SK-N-SH (cell line): ENCODE results near the gene RNF126. TPM values are rescaled to one million over a fixed set of nuclear protein-coding genes. Genes with fewer than 3 reads are reported as not detected.

Experiments used
- CTCF ChIA-PET: fragments of 300-600, 350-600 bp; formaldehyde crosslinking; extraction: SDS; loops from one replicate; lab custom pipeline; 2021; lab: Yijun Ruan, JAX
- POLR2A ChIA-PET: fragments of 350-600 bp; sonication (Branson Sonifier 250); formaldehyde crosslinking; extraction: SDS; loops from one replicate; lab custom pipeline; 2020; ENCODE audit warnings: antibody characterized with exemption, inconsistent platforms; lab: Yijun Ruan, JAX
- DNase-seq: peaks from one replicate; pipeline ENCODE4 v3.0.0; 2012
- H2AFZ ChIP-seq: fragments of 200-600 bp; sonication (generic); 2 replicates; pipeline ENCODE4 v1.8.1; 2016; ENCODE audit warnings: antibody characterized with exemption, mild to moderate bottlenecking, low read depth
- H3F3A ChIP-seq: fragments of 200-600 bp; sonication (generic); replicated peaks from 2 replicates; pipeline ENCODE3; 2016; ENCODE audit warnings: antibody characterized with exemption, mild to moderate bottlenecking; ENCODE audit not compliant: insufficient read depth
- H3K27ac ChIP-seq, 2 experiments: fragments of 200-500 bp in 1 of 2; fragments of 200-600 bp in 1 of 2; sonication (Bioruptor generic) in 1 of 2; sonication (generic), shearing (Covaris generic) in 1 of 2; 2 replicates each; pipeline versions ENCODE4 v1.5.1 to v1.6.1; 2014 to 2016; ENCODE audit warnings: low read depth in 2 of 2, inconsistent platforms in 1 of 2, low read length in 1 of 2, mild to moderate bottlenecking in 1 of 2, mixed read lengths in 1 of 2
- H3K27me3 ChIP-seq: fragments of 200-600 bp; sonication (generic), shearing (Covaris generic); 2 replicates; pipeline ENCODE4 v1.6.1; 2016; ENCODE audit warnings: mixed run types; ENCODE audit not compliant: insufficient read depth
- H3K36me3 ChIP-seq, 2 experiments: fragments of 200-500 bp in 1 of 2; fragments of 200-600 bp in 1 of 2; sonication (Bioruptor generic) in 1 of 2; sonication (generic) in 1 of 2; replicated peaks in 1 of 2; 2 replicates each; pipeline versions ENCODE3 to v1.5.1; 2014 to 2016; ENCODE audit warnings: low read length in 1 of 2, mild to moderate bottlenecking in 1 of 2; ENCODE audit not compliant: insufficient read depth in 2 of 2, control insufficient read depth in 1 of 2
- H3K4me1 ChIP-seq, 2 experiments: fragments of 200-500 bp in 1 of 2; fragments of 200-600 bp in 1 of 2; sonication (Bioruptor generic) in 1 of 2; sonication (generic), shearing (Covaris generic) in 1 of 2; 2 replicates each; pipeline versions ENCODE4 v1.5.1 to v1.6.1; 2014 to 2016; ENCODE audit warnings: low read depth in 1 of 2, low read length in 1 of 2, mixed run types in 1 of 2; ENCODE audit not compliant: insufficient read depth in 2 of 2, control insufficient read depth in 1 of 2
- H3K4me2 ChIP-seq: fragments of 200-600 bp; sonication (generic), shearing (Covaris generic); 2 replicates; pipeline ENCODE4 v1.6.1; 2017; ENCODE audit warnings: mixed run types
- H3K4me3 ChIP-seq, 2 experiments: fragments of 200-500 bp in 1 of 2; fragments of 200-600 bp in 1 of 2; sonication (Bioruptor generic) in 1 of 2; sonication (generic), shearing (Covaris generic) in 1 of 2; 2 replicates each; pipeline versions ENCODE4 v1.5.1 to v1.8.1; 2014 to 2016; ENCODE audit warnings: low read depth in 2 of 2, inconsistent platforms in 1 of 2, low read length in 1 of 2, mild to moderate bottlenecking in 1 of 2, mixed read lengths in 1 of 2, moderate library complexity in 1 of 2
- H3K79me2 ChIP-seq: fragments of 200-600 bp; sonication (generic); 2 replicates; pipeline ENCODE4 v1.8.1; 2017; ENCODE audit warnings: mild to moderate bottlenecking; ENCODE audit not compliant: insufficient read depth
- H3K9ac ChIP-seq: fragments of 200-600 bp; sonication (generic); 2 replicates; pipeline ENCODE4 v1.6.1; 2017; ENCODE audit warnings: mixed run types
- H3K9me2 ChIP-seq: fragments of 200-600 bp; sonication (generic); 2 replicates; pipeline ENCODE4 v1.6.1; 2017; ENCODE audit warnings: mixed run types
- H3K9me3 ChIP-seq: fragments of 200-600 bp; sonication (generic); 2 replicates; pipeline ENCODE4 v1.6.1; 2017; ENCODE audit warnings: mixed run types, mild to moderate bottlenecking, moderate library complexity
- H4K20me1 ChIP-seq: fragments of 200-600 bp; sonication (generic); 2 replicates; pipeline ENCODE4 v1.6.1; 2017; ENCODE audit warnings: mild to moderate bottlenecking, mixed run types; ENCODE audit not compliant: insufficient read depth
- CHD2 ChIP-seq: fragments of 150-350 bp; IDR thresholded peaks from 2 replicates; pipeline ENCODE4 v1.6.1; 2018; ENCODE audit warnings: low read length; ENCODE audit not compliant: partially characterized antibody
- GABPA ChIP-seq: IDR thresholded peaks from 2 replicates; pipeline ENCODE4 v1.4.0; 2012; ENCODE audit warnings: low read depth, mild to moderate bottlenecking
- IRF3 ChIP-seq: fragments of 150-350 bp; IDR thresholded peaks from 2 replicates; pipeline ENCODE4 v1.6.1; 2016; ENCODE audit warnings: mild to moderate bottlenecking, low read depth, low read length
- MAX ChIP-seq: IDR thresholded peaks from 2 replicates; pipeline ENCODE4 v1.4.0; 2012; ENCODE audit warnings: low read depth
- MXI1 ChIP-seq: IDR thresholded peaks from 2 replicates; pipeline ENCODE4 v1.6.1; 2012; ENCODE audit warnings: mild to moderate bottlenecking, low read depth, low read length, improper control_type of control experiment
- NRF1 ChIP-seq: IDR thresholded peaks from 2 replicates; pipeline ENCODE4 v1.6.1; 2012; ENCODE audit warnings: low read depth, mild to moderate bottlenecking, low read length
- PBX3 ChIP-seq: IDR thresholded peaks from 2 replicates; pipeline ENCODE4; 2012
- RCOR1 ChIP-seq: fragments of 150-350 bp; IDR thresholded peaks from 2 replicates; pipeline ENCODE4 v1.6.1; 2017; ENCODE audit warnings: antibody characterized with exemption, low read length
- REST ChIP-seq: IDR thresholded peaks from 2 replicates; pipeline ENCODE4 v1.6.1; 2012; ENCODE audit warnings: mild to moderate bottlenecking, low read depth, low read length, moderate library complexity
- RFX5 ChIP-seq: IDR thresholded peaks from 2 replicates; pipeline ENCODE4 v1.6.1; 2012; ENCODE audit warnings: mild to moderate bottlenecking, improper control_type of control experiment, low read length
- SMC3 ChIP-seq: IDR thresholded peaks from 2 replicates; pipeline ENCODE4 v1.6.1; 2012; ENCODE audit warnings: low read depth, low read length, improper control_type of control experiment
- USF2 ChIP-seq: fragments of 150-350 bp; IDR thresholded peaks from 2 replicates; pipeline ENCODE4 v1.6.1; 2017; ENCODE audit warnings: antibody characterized with exemption, low read length, low read depth, borderline replicate concordance
- WGBS: methylation state at CpG from one replicate; pipeline ENCODE4 v1.1.6; 2017; ENCODE audit warnings: low lambda C conversion rate; 5-methylcytosine and 5-hydroxymethylcytosine counted together
- polyA plus RNA-seq, 3 experiments: library from polyadenylated mRNA; depleted of rRNA; stranded (reverse); fragments of >200 nt; gene quantifications; 2 replicates each; pipeline ENCODE4 v1.2.3, GENCODE V29; 2012

The RNF126 gene
- polyA plus RNA-seq, 1 of the 3 experiments (the other 2 are of a cell fraction): 12.9 TPM

DNA sequence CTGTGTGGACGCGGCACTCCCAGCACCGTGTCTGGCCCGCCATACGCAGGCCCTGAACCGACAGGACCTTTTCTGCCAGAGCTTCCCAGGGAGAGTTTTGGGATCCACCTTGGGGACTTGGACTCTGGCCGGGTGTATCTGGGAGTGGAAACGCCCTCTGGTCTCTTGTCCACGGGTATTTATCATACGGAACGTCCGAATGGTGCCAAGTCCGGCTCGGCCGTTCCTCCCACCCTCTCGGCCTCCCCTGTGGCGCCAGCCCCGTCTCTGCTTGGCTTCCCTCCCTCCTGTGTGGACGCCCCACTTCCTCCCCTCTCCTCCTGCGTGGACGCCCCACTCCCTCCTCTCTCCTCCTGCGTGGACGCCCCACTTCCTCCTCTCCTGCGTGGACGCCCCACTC, 61.2 kb downstream of the RNF126 start:
- Histone ChIP-seq H3K27ac (no peak overlapping the region), H3K27me3 (no peaks in the 10 kb centered on the region), H3K9me2 (no peaks in the 10 kb centered on the region), H3K9ac (no peak overlapping the region), H3K4me3 (no peak overlapping the region), H3K4me1 (peaks cover 0 to 3% of the 10 kb centered on the region in 2 experiments; a peak in 1 of 4 replicates), H3K79me2 (peaks cover 4% of the 10 kb centered on the region; the same call in 1 of the 2 replicates), H3K9me3 (no peaks in the 10 kb centered on the region), H2AFZ (no peak overlapping the region), H3K4me2 (no peak overlapping the region), H3F3A (peaks cover 5% of the 10 kb centered on the region), H4K20me1 (peaks cover 13% of the 10 kb centered on the region; the same call in 1 of the 2 replicates), H3K36me3 (no peaks in the 10 kb centered on the region)
- DNase-seq: no peak
- 86% methylated on average over 25 of the region's 25 CpGs for WGBS
- ChIA-PET POLR2A (no interaction called here), CTCF (no interaction called here)
- TF ChIP-seq PBX3 (no peak), USF2 (no peak)

GRCh38 chr19:601310-601709, 61.7 kb downstream of the RNF126 start:
- no peak for DNase-seq
- TF ChIP-seq SMC3 (no peak), MAX (no peak), USF2 (no peak), MXI1 (no peak), GABPA (no peak), REST (no peak), RCOR1 (no peak), CHD2 (no peak), NRF1 (no peak), IRF3 (no peak), RFX5 (no peak)
- peaks cover 4% of the 10 kb centered on the region; the same call in 1 of the 2 replicates for H3K79me2 ChIP-seq
- no peaks in the 10 kb centered on the region for H3K9me3 ChIP-seq
- no peaks in the 10 kb centered on the region for H3K9me2 ChIP-seq
- H3K9ac ChIP-seq: no peak overlapping the region
- POLR2A ChIA-PET: no interaction called here
- H3K4me1 ChIP-seq: peaks cover 0 to 3% of the 10 kb centered on the region in 2 experiments; a peak in 1 of 4 replicates
- H3K4me3 ChIP-seq: no peak overlapping the region
- peaks cover 3% of the 10 kb centered on the region for H3F3A ChIP-seq
- H3K27me3 ChIP-seq: no peaks in the 10 kb centered on the region
- 88% methylated on average over 25 of the region's 28 CpGs for WGBS
- H2AFZ ChIP-seq: no peak overlapping the region
- no peak overlapping the region for H3K27ac ChIP-seq
- H3K4me2 ChIP-seq: no peak overlapping the region
- CTCF ChIA-PET: no interaction called here
- H4K20me1 ChIP-seq: peaks cover 15% of the 10 kb centered on the region
- no peaks in the 10 kb centered on the region for H3K36me3 ChIP-seq
